ENCODE data around the gene GJA3. TPM values are rescaled to one million over a fixed set of nuclear protein-coding genes. Genes with fewer than 3 reads are reported as not detected.

GJA3 gene
- total and polyA plus RNA-seq, 9 of the 15 experiments (the other 6 are each of a cell fraction or from before 2014, with no cell fraction given), result 0.03 to 0.13 (median 0.04) TPM; not detected in 4

- H3K4me3 ChIP-seq, result no peak overlapping the region
- in situ Hi-C loops (cut with MboI), result no loop called here
- BruUV-seq (replicated peaks), result no TSS peak
- TF ChIP-seq NCOA4 (IDR thresholded peaks at IDR 0.05; ENCODE audit: partially characterized antibody) (no peak), PCBP1 (IDR thresholded peaks at IDR 0.05; ENCODE audit: low read depth, low read length, poor library complexity, severe bottlenecking) (no peak), EP400 (IDR thresholded peaks at IDR 0.05) (no peak), KAT7 (CRISPR knock-in tag; IDR thresholded peaks at IDR 0.05; ENCODE audit: borderline replicate concordance) (no peak), SMARCA4 (IDR thresholded peaks at IDR 0.05) (no peak), ADNP (tag; IDR thresholded peaks at IDR 0.05) (no peak), ZNF143 (CRISPR knock-in tag; IDR thresholded peaks at IDR 0.05) (no peak), ZNF24 (IDR thresholded peaks at IDR 0.05) (no peak)
- TF ChIP-seq, protein P1, sequence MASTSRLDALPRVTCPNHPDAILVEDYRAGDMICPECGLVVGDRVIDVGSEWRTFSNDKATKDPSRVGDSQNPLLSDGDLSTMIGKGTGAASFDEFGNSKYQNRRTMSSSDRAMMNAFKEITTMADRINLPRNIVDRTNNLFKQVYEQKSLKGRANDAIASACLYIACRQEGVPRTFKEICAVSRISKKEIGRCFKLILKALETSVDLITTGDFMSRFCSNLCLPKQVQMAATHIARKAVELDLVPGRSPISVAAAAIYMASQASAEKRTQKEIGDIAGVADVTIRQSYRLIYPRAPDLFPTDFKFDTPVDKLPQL (IDR thresholded peaks at IDR 0.05; ENCODE audit: extremely low read depth, insufficient read length), result no peak
- TF ChIP-seq, protein P2, sequence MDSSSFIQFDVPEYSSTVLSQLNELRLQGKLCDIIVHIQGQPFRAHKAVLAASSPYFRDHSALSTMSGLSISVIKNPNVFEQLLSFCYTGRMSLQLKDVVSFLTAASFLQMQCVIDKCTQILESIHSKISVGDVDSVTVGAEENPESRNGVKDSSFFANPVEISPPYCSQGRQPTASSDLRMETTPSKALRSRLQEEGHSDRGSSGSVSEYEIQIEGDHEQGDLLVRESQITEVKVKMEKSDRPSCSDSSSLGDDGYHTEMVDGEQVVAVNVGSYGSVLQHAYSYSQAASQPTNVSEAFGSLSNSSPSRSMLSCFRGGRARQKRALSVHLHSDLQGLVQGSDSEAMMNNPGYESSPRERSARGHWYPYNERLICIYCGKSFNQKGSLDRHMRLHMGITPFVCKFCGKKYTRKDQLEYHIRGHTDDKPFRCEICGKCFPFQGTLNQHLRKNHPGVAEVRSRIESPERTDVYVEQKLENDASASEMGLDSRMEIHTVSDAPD (CRISPR knock-in tag; IDR thresholded peaks at IDR 0.05), result no peak
- no peak overlapping the region for H3K4me2 ChIP-seq (ENCODE audit: insufficient read depth, low read length)
- no peak for DNase-seq (ENCODE audit: extremely low read depth in 1 of 4, low spot score in 3 of 4)
- no peak for ATAC-seq
- H3K36me3 ChIP-seq (ENCODE audit: control insufficient read depth, insufficient read depth, low read length), result no peaks in the 10 kb centered on the region
- no peaks in the 10 kb centered on the region for H3K9me1 ChIP-seq (ENCODE audit: control insufficient read depth, insufficient read depth, low read length)
- no peak overlapping the region for H3K27ac ChIP-seq (ENCODE audit: extremely low read depth, low read depth, low read length)
- H4K20me1 ChIP-seq (replicated peaks; ENCODE audit: control insufficient read depth, insufficient read depth, low read length), result no peaks in the 10 kb centered on the region
- no peak overlapping the region for H2AFZ ChIP-seq (ENCODE audit: low read depth, low read length)
- H3K79me2 ChIP-seq (ENCODE audit: control insufficient read depth, insufficient read depth, low read length), result no peaks in the 10 kb centered on the region
- peaks cover 0 to 5% of the 10 kb centered on the region in 2 experiments; a peak in 2 of 5 replicates for H3K4me1 ChIP-seq (replicated peaks in 1 of 2; ENCODE audit: control insufficient read depth in 2 of 2, insufficient read depth in 2 of 2, low read length in 2 of 2)
- H3K27me3 ChIP-seq (ENCODE audit: control insufficient read depth in 2 of 2, insufficient read depth in 2 of 2, low read length in 2 of 2), result peaks cover 10 to 37% of the 10 kb centered on the region in 2 experiments; a peak in 4 of 5 replicates
- WGBS (ENCODE audit: insufficient coverage, low coverage, missing lambda C conversion rate), result 7% methylated on average over 9 of the region's 67 CpGs
- FAIRE-seq, result no peak
- CTCF ChIA-PET (ENCODE audit: low intra/inter-chr PET ratio), result no interaction called here
- no peaks in the 10 kb centered on the region for H3K9me3 ChIP-seq (replicated peaks; ENCODE audit: control insufficient read depth, insufficient read depth, low read depth, low read length)
- intact Hi-C loops (cut with micrococcal nuclease), result no loop called here
- H3K9ac ChIP-seq (ENCODE audit: insufficient read depth in 1 of 2, low read depth in 2 of 2, low read length in 2 of 2), result no peak overlapping the region
- POLR2A ChIA-PET, result no interaction called here
Observed at GRCh38 chr13:20177049-20177831, 16.4 kb upstream of the GJA3 start.
